ENCODE data around the gene VARS1. TPM values are rescaled to one million over a fixed set of nuclear protein-coding genes. Genes with fewer than 3 reads are reported as not detected.
"Not testable (repeated sequence)": the region's sequence is repeated elsewhere in the genome, so short reads cannot be mapped to it uniquely, and the experiment has no call there.

The VARS1 gene
- total RNA-seq, 4 donors from 2014 or later, result 39.2 to 53.9 (median 46.9) TPM

DNA sequence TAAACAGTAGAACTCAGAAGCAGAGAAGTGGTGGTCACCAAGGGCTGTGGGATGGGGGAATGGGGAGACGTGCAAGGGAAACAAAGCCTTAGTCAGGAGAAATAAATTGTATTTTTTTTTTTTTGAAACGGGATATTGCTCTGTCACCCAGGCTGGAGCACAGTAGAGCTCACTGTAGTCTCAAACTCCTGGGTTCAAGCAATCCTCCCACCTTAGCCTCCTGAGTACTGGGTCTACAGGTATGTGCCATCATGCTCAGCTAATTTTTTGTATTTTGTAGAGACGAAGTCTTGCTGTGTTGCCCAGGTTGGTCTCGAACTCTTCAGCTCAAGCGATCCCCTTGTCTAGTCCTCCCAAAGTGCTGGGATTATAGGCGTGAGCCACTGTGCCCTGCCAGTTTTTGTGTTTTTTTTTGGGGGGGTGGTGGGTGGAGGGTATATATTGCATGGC is 35.4 kb upstream of the VARS1 start:
- H3K4me3 ChIP-seq (ENCODE audit: low read depth, poor library complexity, severe bottlenecking), result peak overlapping the region; percentile 36
- no peak for TF ChIP-seq POLR2A (IDR thresholded peaks at IDR 0.05)
- TF ChIP-seq, protein P1, sequence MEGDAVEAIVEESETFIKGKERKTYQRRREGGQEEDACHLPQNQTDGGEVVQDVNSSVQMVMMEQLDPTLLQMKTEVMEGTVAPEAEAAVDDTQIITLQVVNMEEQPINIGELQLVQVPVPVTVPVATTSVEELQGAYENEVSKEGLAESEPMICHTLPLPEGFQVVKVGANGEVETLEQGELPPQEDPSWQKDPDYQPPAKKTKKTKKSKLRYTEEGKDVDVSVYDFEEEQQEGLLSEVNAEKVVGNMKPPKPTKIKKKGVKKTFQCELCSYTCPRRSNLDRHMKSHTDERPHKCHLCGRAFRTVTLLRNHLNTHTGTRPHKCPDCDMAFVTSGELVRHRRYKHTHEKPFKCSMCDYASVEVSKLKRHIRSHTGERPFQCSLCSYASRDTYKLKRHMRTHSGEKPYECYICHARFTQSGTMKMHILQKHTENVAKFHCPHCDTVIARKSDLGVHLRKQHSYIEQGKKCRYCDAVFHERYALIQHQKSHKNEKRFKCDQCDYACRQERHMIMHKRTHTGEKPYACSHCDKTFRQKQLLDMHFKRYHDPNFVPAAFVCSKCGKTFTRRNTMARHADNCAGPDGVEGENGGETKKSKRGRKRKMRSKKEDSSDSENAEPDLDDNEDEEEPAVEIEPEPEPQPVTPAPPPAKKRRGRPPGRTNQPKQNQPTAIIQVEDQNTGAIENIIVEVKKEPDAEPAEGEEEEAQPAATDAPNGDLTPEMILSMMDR (IDR thresholded peaks at IDR 0.05), result no peak
- DNase-seq (ENCODE audit: low spot score in 2 of 2), result no peak
- 32 to 37% methylated on average over 6 of the region's 6 CpGs for WGBS, 2 donors
- intact Hi-C loops (cut with DNase I; ENCODE audit: low total_unique reads), result no loop called here

DNA sequence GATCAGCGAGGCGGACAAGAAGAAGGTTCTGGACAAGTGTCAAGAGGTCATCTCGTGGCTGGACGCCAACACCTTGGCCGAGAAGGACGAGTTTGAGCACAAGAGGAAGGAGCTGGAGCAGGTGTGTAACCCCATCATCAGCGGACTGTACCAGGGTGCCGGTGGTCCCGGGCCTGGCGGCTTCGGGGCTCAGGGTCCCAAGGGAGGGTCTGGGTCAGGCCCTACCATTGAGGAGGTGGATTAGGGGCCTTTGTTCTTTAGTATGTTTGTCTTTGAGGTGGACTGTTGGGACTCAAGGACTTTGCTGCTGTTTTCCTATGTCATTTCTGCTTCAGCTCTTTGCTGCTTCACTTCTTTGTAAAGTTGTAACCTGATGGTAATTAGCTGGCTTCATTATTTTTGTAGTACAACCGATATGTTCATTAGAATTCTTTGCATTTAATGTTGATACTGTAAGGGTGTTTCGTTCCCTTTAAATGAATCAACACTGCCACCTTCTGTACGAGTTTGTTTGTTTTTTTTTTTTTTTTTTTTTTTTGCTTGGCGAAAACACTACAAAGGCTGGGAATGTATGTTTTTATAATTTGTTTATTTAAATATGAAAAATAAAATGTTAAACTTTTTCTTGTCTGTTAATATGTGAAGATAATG is 34.2 kb upstream of the VARS1 start:
- intact Hi-C loops (cut with DNase I; ENCODE audit: low total_unique reads), result no loop called here
- DNase-seq (ENCODE audit: low spot score in 2 of 2), result no peak
- TF ChIP-seq, protein P1 (IDR thresholded peaks at IDR 0.05), result no peak
- no peak for TF ChIP-seq POLR2A (IDR thresholded peaks at IDR 0.05)

DNA sequence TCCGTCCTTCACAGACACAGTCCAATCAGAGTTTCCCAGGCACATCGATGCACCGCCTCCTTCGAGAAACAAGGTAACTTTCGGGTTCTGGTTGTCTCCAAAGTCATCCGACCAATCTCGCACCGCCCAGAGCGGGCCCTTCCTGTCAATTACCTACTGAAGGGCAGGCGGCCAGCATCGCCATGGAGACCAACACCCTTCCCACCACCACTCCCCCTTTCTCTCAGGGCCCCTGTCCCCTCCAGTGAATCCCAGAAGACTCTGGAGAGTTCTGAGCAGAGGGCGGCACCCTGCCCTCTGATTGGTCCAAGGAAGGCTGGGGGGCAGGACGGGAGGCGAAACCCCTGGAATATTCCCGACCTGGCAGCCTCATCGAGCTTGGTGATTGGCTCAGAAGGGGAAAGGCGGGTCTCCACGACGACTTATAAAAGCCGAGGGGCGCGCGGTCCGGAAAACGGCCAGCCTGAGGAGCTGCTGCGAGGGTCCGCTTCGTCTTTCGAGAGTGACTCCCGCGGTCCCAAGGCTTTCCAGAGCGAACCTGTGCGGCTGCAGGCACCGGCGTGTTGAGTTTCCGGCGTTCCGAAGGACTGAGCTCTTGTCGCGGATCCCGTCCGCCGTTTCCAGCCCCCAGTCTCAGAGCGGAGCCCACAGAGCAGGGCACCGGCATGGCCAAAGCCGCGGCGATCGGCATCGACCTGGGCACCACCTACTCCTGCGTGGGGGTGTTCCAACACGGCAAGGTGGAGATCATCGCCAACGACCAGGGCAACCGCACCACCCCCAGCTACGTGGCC is 31.9 kb upstream of the VARS1 start, which contains the start of gene HSPA1B:
Gene HSPA1B, plus strand, starts transcription at position 453 of the 794 bp plus-strand sequence. Its CDS starts 213 bp downstream, at position 666.
- TF ChIP-seq, protein P1 (IDR thresholded peaks at IDR 0.05), result no peak
- TF ChIP-seq POLR2A (IDR thresholded peaks at IDR 0.05), result peak; percentile 71 to 99
- intact Hi-C loops (cut with DNase I; ENCODE audit: low total_unique reads), result no loop called here
- 0 to 1% methylated on average over 42 to 44 of the region's 56 CpGs for WGBS, 2 donors

More for the DNA sequence above, 34.2 kb upstream of the VARS1 start:
- peak overlapping the region; percentile 36 for H3K4me3 ChIP-seq (ENCODE audit: low read depth, poor library complexity, severe bottlenecking)
- WGBS, 2 donors, result 0% methylated on average over 13 of the region's 15 CpGs

GRCh38 chr6:31826793-31827285 is 31.3 kb upstream of the VARS1 start:
- H3K4me3 ChIP-seq (ENCODE audit: low read depth, poor library complexity, severe bottlenecking), result peak overlapping the region; percentile 12
- 0 to 3% methylated on average over 13 of the region's 13 CpGs for WGBS, 2 donors
- TF ChIP-seq, protein P1 (IDR thresholded peaks at IDR 0.05), result no peak
- TF ChIP-seq POLR2A (IDR thresholded peaks at IDR 0.05), result no peak
- intact Hi-C loops (cut with DNase I; ENCODE audit: low total_unique reads), result no loop called here
- peak; percentile 93 to 98 for DNase-seq (ENCODE audit: low spot score in 2 of 2)

More for the DNA sequence above, 31.9 kb upstream of the VARS1 start, which contains the start of gene HSPA1B:
- DNase-seq (ENCODE audit: low spot score in 2 of 2), result peak; percentile 100
- peak within 1 kb of the TSS; percentile 39 for H3K4me3 ChIP-seq (ENCODE audit: low read depth, poor library complexity, severe bottlenecking)

GRCh38 chr6:31825553-31825952 is 30.0 kb upstream of the VARS1 start:
- no peak for TF ChIP-seq POLR2A (IDR thresholded peaks at IDR 0.05)
- TF ChIP-seq, protein P1 (IDR thresholded peaks at IDR 0.05), result no peak
- no peak for DNase-seq (ENCODE audit: low spot score in 2 of 2)
- WGBS, 2 donors, result 43 to 44% methylated on average over 4 of the region's 4 CpGs
- H3K4me3 ChIP-seq (ENCODE audit: low read depth, poor library complexity, severe bottlenecking), result no peak overlapping the region
- intact Hi-C loops (cut with DNase I; ENCODE audit: low total_unique reads), result no loop called here

GRCh38 chr6:31823592-31824196 is 28.1 kb upstream of the VARS1 start:
- WGBS, 2 donors, result 62 to 72% methylated on average over 9 of the region's 9 CpGs
- H3K4me3 ChIP-seq (ENCODE audit: low read depth, poor library complexity, severe bottlenecking); intact Hi-C loops (cut with DNase I; ENCODE audit: low total_unique reads); DNase-seq (ENCODE audit: low spot score in 2 of 2): not testable (repeated sequence)

All from lower leg skin (tissue), 4 donors.